NCI-H226 (cell line): Measurements from ENCODE around the gene WIZ.
"Not testable (repeated sequence)": the region's sequence is repeated elsewhere in the genome, so short reads cannot be mapped to it uniquely, and the experiment has no call there.

ENCODE experiments used
- DNase-seq: peaks from one replicate; pipeline ENCODE4 v3.0.0-alpha.2; 2015

WIZ gene, protein sequence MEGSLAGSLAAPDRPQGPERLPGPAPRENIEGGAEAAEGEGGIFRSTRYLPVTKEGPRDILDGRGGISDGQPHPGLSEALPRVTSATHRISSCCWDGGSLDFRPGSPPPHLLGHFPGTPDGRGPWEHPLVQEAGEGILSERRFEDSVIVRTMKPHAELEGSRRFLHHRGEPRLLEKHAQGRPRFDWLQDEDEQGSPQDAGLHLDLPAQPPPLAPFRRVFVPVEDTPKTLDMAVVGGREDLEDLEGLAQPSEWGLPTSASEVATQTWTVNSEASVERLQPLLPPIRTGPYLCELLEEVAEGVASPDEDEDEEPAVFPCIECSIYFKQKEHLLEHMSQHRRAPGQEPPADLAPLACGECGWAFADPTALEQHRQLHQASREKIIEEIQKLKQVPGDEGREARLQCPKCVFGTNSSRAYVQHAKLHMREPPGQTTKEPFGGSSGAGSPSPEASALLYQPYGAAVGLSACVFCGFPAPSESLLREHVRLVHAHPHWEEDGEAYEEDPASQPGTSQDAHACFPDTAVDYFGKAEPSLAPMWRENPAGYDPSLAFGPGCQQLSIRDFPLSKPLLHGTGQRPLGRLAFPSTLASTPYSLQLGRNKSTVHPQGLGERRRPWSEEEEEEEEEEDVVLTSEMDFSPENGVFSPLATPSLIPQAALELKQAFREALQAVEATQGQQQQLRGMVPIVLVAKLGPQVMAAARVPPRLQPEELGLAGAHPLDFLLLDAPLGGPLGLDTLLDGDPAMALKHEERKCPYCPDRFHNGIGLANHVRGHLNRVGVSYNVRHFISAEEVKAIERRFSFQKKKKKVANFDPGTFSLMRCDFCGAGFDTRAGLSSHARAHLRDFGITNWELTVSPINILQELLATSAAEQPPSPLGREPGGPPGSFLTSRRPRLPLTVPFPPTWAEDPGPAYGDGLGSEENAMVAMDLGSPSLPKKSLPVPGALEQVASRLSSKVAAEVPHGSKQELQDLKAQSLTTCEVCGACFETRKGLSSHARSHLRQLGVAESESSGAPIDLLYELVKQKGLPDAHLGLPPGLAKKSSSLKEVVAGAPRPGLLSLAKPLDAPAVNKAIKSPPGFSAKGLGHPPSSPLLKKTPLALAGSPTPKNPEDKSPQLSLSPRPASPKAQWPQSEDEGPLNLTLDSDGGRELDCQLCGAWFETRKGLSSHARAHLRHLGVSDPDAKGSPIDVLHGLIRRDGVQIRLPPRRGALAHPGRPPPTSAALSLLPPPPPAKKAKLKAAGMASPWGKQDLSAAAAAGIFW (N-terminal part only)

GRCh38 chr19:15449620-15450527 is at the start of gene WIZ:
TSS of gene WIZ (minus strand) at chr19:15449956. CDS start at chr19:15448307, 1,649 bp downstream.
- peak; percentile 39 for DNase-seq

DNA sequence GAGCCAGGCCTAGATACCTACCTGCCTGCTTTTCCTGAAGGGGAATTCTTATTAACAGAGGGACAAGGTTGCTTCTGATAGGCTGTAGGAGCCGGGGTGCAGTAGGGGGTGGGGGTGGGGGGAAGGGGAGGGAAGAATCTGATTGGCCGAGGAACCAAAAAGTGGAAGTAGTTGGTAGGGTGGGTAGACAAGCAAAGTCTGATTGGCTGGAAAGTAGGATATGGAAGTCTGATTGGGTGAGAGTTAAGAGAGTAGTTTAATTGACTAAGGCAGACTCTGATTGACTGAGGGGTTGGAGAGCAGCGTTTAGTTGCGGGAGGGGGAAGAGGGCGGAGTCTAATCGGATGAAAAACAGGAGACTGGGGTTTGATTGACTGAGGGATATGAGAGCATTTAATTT is 49.2 kb upstream of the WIZ start:
- no peak for DNase-seq

GRCh38 chr19:15498156-15498858 is 48.6 kb upstream of the WIZ start:
- no peak for DNase-seq

DNA sequence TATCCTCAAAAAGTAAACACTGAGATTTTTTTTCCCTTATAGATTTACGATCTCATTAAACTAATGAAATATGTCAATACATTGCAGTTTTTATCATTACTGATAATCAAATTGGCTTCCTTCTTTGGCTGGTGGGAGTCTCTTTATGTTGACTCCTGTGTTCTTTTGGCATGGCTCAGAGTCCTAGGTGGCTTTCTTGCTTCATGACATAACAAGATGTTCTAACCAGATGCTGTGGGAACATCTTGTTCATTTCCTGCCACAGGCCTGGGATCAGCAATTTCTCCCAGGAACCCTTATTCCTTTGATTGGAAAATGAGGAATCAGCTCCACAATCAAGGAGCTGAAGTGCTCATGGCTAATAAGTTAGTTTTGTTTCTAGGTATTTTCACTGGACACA is 45.4 kb upstream of the WIZ start:
- no peak for DNase-seq

GRCh38 chr19:15488489-15489226 is 38.9 kb upstream of the WIZ start:
- no peak for DNase-seq

GRCh38 chr19:15487038-15487437 is 37.3 kb upstream of the WIZ start:
- DNase-seq: no peak

DNA sequence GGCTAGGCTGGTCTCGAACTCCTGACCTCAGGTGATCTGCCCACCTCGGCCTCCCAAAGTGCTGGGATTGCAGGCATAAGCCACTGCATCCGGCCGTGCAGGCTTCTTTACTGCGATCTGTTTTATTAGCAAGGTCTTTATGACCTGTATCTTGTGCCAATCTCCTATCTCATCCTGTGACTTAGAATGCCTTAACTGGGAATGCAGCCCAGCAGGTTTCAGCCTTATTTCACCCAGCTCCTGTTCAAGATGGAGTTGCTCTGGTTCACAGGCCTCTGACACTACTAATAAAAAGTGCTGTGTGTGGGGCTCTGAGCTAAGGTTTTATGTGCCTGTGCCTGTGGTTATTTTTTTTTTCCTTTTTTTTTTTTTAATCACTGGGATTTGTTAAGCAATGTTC is 36.0 kb upstream of the WIZ start:
- DNase-seq: not testable (repeated sequence)

DNA sequence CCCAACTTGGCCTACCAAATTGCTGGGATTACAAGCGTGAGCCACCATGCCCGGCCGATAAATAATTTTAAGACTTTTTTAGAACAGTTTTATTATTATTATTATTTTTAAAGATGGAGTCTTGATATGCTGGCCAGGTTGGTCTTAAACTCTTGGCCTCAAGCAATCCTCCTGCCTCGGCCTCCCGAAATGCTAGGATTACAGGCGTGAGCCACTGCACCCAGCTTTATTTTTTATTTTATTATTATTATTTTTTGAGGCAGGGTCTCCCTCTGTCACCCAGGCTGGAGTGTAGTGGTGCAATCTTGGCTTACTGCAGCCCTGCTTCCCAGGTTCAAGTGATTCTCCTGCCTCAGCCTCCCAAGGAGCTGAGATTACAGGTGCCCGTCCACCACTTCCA is 31.2 kb upstream of the WIZ start:
- DNase-seq: not testable (repeated sequence)

- no peak for DNase-seq
Measured at GRCh38 chr19:15479391-15480345, 29.9 kb upstream of the WIZ start, which contains the start of gene PGLYRP2. TSS of gene PGLYRP2 (minus strand) at chr19:15479501. CDS start at chr19:15479371, 130 bp downstream.

DNA sequence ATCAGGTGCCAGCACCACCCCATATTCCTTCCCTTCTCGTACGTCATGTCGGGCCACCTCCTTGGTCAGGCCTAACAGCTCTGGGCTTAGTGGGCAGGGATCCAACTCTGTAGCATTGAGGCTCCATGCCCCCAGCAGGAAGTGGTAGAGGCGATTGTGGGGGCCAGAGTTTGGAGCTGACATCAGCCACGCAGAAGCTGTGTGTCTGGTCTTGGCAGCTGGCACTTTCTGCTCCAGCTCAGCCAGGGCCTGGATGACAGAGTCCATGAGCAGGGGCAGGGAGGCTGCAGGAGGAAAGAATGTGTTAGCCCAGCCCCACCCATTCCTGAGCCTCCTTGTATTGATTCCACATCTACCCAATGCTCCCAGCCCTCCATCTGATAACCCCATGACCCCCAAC is 26.6 kb upstream of the WIZ start:
- DNase-seq: no peak

- DNase-seq: no peak
Measured at GRCh38 chr19:15475611-15476010, 25.9 kb upstream of the WIZ start.

- no peak for DNase-seq
Measured at GRCh38 chr19:15475169-15475568, 25.4 kb upstream of the WIZ start.

DNA sequence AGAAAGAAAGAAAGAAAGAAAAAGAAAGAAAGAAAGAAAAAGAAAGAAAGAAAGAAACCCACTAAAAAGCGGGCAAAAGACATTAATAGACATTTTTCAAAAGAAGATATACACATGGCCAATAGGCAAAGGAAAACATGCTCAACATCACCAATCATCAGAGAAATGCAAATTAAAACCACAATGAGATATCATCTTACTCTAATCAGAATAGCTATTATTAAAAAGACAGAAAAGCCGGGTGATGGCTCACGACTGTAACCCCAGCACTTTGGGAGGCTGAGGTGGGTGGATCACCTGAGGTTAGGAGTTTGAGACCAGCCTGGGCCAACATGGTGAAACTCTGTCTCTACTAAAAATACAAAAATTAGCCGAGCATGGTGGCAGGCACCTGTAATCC is 24.1 kb upstream of the WIZ start:
- not testable (repeated sequence) for DNase-seq

GRCh38 chr19:15471639-15472101 is 21.9 kb upstream of the WIZ start:
- no peak for DNase-seq

GRCh38 chr19:15469513-15470297 is 19.9 kb upstream of the WIZ start:
- no peak for DNase-seq

DNA sequence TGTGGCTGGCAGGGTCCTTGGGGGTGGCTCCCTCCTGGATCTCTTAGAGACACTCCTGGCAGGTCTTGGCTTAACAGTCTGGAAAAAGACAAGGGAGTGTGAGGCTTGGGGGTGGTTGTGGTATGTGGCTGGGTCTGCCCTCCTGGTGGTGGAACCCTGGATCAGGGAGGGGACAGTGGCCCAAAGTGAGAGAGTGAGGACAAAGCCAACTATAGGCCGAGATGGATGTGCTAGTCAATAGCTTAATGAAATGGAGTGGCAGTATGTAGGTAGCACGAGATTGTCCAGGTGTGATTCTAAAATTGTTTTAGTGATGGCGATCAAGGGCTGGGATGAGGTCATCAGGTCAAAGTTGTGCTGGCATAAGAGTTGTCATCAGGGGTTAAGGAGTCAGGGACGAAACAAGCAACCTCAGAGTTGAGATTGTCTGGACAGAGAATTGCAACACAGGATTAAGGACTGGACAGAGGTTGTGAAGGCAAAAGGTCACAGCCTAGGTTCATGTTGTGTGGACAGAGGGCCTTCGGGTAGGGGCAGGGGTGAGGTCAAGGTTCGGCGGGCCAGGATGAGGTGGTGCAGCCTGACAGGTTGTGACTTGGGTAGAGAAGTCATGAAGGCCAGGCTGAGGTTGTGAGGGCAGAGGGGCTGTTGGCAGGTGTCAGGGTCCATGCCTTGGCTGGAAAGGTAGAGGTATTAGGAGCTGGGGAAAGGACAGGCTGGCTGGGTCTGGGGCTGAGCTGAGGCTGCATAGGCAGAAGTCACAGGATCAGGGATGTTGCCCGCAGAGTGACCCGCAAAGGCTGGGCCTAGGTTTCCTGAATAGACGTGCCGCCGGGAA is 19.1 kb upstream of the WIZ start:
- DNase-seq: no peak

- DNase-seq: no peak
Measured at GRCh38 chr19:15467734-15468214, 18.0 kb upstream of the WIZ start.
